ENCODE measurements around the gene FBXL19. TPM values are rescaled to one million over a fixed set of nuclear protein-coding genes. Genes with fewer than 3 reads are reported as not detected.

FBXL19 gene
- total RNA-seq, 6 experiments from 2014 or later = 21.9 to 25.8 (median 23.4) TPM

GRCh38 chr16:30924913-30925631 lies 1.7 kb downstream of the FBXL19 start:
- Mint-ChIP-seq H3K36me3 (ENCODE audit: low read depth) (0 out of 2 replicates have a peak, but pooled peaks cover 9% of the 10 kb centered on the region), H3K4me1 (ENCODE audit: low read depth) (peaks cover 31% of the 10 kb centered on the region), H3K4me3 (peak overlapping the region; percentile 84), H3K27me3 (ENCODE audit: insufficient read depth) (peaks cover 2% of the 10 kb centered on the region; the same call in 1 of the 2 replicates), H3K27ac (peak overlapping the region; percentile 29), H3K9me3 (no peaks in the 10 kb centered on the region)
- TF ChIP-seq CTCF (IDR thresholded peaks at IDR 0.05) = no peak
- DNase-seq = no peak

GRCh38 chr16:30925632-30925987 lies 2.2 kb downstream of the FBXL19 start:
- Mint-ChIP-seq H3K4me1 (ENCODE audit: low read depth) (peaks cover 31% of the 10 kb centered on the region), H3K27ac (no peak overlapping the region), H3K4me3 (no peak overlapping the region), H3K36me3 (ENCODE audit: low read depth) (0 out of 2 replicates have a peak, but pooled peaks cover 9% of the 10 kb centered on the region), H3K27me3 (ENCODE audit: insufficient read depth) (peaks cover 2% of the 10 kb centered on the region; the same call in 1 of the 2 replicates), H3K9me3 (no peaks in the 10 kb centered on the region)
- TF ChIP-seq CTCF (IDR thresholded peaks at IDR 0.05) = no peak
- DNase-seq = no peak

- Mint-ChIP-seq H3K4me3 (peak overlapping the region; percentile 26; the same call in 1 of the 2 replicates), H3K27ac (no peak overlapping the region), H3K9me3 (no peaks in the 10 kb centered on the region), H3K36me3 (ENCODE audit: low read depth) (0 out of 2 replicates have a peak, but pooled peaks cover 14% of the 10 kb centered on the region), H3K4me1 (ENCODE audit: low read depth) (peaks cover 26% of the 10 kb centered on the region), H3K27me3 (ENCODE audit: insufficient read depth) (peaks cover 2% of the 10 kb centered on the region; the same call in 1 of the 2 replicates)
- no peak for TF ChIP-seq CTCF (IDR thresholded peaks at IDR 0.05)
- DNase-seq = no peak
These were observed 2.8 kb downstream of the FBXL19 start for GRCh38 chr16:30925995-30926811.

- Mint-ChIP-seq H3K27ac (no peak overlapping the region), H3K4me3 (no peak overlapping the region), H3K4me1 (ENCODE audit: low read depth) (peaks cover 18% of the 10 kb centered on the region), H3K27me3 (ENCODE audit: insufficient read depth) (peaks cover 2% of the 10 kb centered on the region; the same call in 1 of the 2 replicates), H3K9me3 (no peaks in the 10 kb centered on the region), H3K36me3 (ENCODE audit: low read depth) (peaks cover 17% of the 10 kb centered on the region; the same call in 1 of the 2 replicates)
- no peak for DNase-seq
- TF ChIP-seq CTCF (IDR thresholded peaks at IDR 0.05) = no peak
These were observed 3.8 kb downstream of the FBXL19 start for GRCh38 chr16:30926937-30927788.

- H3K36me3 Mint-ChIP-seq (ENCODE audit: low read depth) = peaks cover 23% of the 10 kb centered on the region; the same call in 1 of the 2 replicates
- H3K27ac Mint-ChIP-seq = no peak overlapping the region
- no peak for DNase-seq
- peaks cover 2% of the 10 kb centered on the region; the same call in 1 of the 2 replicates for H3K27me3 Mint-ChIP-seq (ENCODE audit: insufficient read depth)
- H3K4me3 Mint-ChIP-seq = no peak overlapping the region
- peaks cover 18% of the 10 kb centered on the region for H3K4me1 Mint-ChIP-seq (ENCODE audit: low read depth)
- H3K9me3 Mint-ChIP-seq = no peaks in the 10 kb centered on the region
- no peak for TF ChIP-seq CTCF (IDR thresholded peaks at IDR 0.05)
These were observed 4.5 kb downstream of the FBXL19 start for GRCh38 chr16:30927789-30928378.

Measured in HFFc6 (cell line).